ENCODE measurements around the gene ADARB2. TPM values are rescaled to one million over a fixed set of nuclear protein-coding genes. Genes with fewer than 3 reads are reported as not detected.

The ADARB2 gene
- total RNA-seq, 2 donors from 2014 or later = 1.1 to 1.8 TPM

DNA sequence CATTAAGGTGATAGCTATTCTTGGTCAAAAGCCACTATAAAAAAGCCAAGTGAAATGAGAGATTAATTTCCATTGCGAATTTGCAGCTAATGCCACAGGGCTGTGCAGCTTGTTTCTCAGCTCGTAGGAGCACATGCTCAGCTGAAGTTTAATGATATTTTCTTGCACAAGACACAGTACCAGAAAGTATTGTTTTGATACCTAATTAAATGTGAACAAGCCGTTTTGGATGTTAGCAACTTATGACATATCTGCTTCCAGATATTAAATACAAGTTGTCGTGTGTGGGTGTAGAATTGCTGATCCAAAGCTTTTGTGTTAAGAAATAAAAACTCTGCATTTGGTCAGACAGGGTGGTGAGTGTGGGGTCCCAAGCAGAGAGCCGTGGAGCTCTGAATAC is 47.2 kb downstream of the ADARB2 start:
- H3K4me3 ChIP-seq (ENCODE audit: low read length) = no peak overlapping the region
- WGBS, 2 experiments (ENCODE audit: insufficient coverage in 1 of 2, insufficient read length in 1 of 2) = 88 to 90% methylated on average over 3 to 5 of the region's 5 CpGs
- TF ChIP-seq, protein P1, sequence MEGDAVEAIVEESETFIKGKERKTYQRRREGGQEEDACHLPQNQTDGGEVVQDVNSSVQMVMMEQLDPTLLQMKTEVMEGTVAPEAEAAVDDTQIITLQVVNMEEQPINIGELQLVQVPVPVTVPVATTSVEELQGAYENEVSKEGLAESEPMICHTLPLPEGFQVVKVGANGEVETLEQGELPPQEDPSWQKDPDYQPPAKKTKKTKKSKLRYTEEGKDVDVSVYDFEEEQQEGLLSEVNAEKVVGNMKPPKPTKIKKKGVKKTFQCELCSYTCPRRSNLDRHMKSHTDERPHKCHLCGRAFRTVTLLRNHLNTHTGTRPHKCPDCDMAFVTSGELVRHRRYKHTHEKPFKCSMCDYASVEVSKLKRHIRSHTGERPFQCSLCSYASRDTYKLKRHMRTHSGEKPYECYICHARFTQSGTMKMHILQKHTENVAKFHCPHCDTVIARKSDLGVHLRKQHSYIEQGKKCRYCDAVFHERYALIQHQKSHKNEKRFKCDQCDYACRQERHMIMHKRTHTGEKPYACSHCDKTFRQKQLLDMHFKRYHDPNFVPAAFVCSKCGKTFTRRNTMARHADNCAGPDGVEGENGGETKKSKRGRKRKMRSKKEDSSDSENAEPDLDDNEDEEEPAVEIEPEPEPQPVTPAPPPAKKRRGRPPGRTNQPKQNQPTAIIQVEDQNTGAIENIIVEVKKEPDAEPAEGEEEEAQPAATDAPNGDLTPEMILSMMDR (conservative IDR thresholded peaks at IDR 0.05) = no peak
- H3K27me3 ChIP-seq (ENCODE audit: control insufficient read depth, insufficient read depth, low read length, poor library complexity, severe bottlenecking) = no peaks in the 10 kb centered on the region
- no peak for DNase-seq
- peaks cover 8% of the 10 kb centered on the region for H3K9me3 Mint-ChIP-seq
- H3K9ac ChIP-seq (ENCODE audit: extremely low read depth, low read length, poor library complexity, severe bottlenecking) = no peak overlapping the region
- H3K4me1 Mint-ChIP-seq = no peaks in the 10 kb centered on the region
- H3K36me3 ChIP-seq (ENCODE audit: control insufficient read depth, insufficient read depth, low read length) = no peaks in the 10 kb centered on the region
- no peaks in the 10 kb centered on the region for H3K36me3 Mint-ChIP-seq (ENCODE audit: low read depth)
- no peak overlapping the region for H3K27ac ChIP-seq (ENCODE audit: low read depth, low read length)
- no peak overlapping the region for H3K4me3 Mint-ChIP-seq
- H3K27me3 Mint-ChIP-seq (ENCODE audit: insufficient read depth) = no peaks in the 10 kb centered on the region
- peaks cover 6% of the 10 kb centered on the region for H3K9me3 ChIP-seq (ENCODE audit: control insufficient read depth, low read length)
- no peaks in the 10 kb centered on the region for H3K4me1 ChIP-seq (ENCODE audit: control insufficient read depth, insufficient read depth, low read length)
- H3K27ac Mint-ChIP-seq = no peak overlapping the region

DNA sequence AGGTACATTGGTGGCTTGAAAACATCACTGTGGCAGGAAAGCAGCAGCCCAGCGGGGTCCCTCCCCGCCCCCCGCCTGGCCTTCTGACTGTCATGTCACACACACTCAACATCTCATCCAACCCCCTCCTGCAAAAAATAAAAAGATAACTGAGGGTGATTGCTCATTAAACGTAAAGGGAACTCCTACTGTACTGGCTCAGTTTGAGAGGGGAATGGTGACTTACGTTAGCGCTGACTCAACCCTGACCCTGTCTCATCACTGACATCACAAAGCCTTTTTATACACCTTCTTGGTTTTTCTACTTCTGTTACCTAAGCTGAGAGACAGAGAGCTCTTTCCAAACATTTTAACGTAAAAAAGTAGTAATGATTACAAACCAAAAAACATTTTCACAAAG is 48.8 kb downstream of the ADARB2 start:
- Histone ChIP-seq H3K9ac (ENCODE audit: extremely low read depth, low read length, poor library complexity, severe bottlenecking) (no peak overlapping the region), H3K36me3 (ENCODE audit: control insufficient read depth, insufficient read depth, low read length) (no peaks in the 10 kb centered on the region), H3K27me3 (ENCODE audit: control insufficient read depth, insufficient read depth, low read length, poor library complexity, severe bottlenecking) (no peaks in the 10 kb centered on the region), H3K27ac (ENCODE audit: low read depth, low read length) (no peak overlapping the region), H3K4me3 (ENCODE audit: low read length) (no peak overlapping the region), H3K9me3 (ENCODE audit: control insufficient read depth, low read length) (peaks cover 6% of the 10 kb centered on the region), H3K4me1 (ENCODE audit: control insufficient read depth, insufficient read depth, low read length) (no peaks in the 10 kb centered on the region)
- H3K27ac Mint-ChIP-seq = no peak overlapping the region
- TF ChIP-seq, protein P1 (conservative IDR thresholded peaks at IDR 0.05) = no peak
- H3K4me3 Mint-ChIP-seq = no peak overlapping the region
- no peaks in the 10 kb centered on the region for H3K27me3 Mint-ChIP-seq (ENCODE audit: insufficient read depth)
- WGBS, 2 experiments (ENCODE audit: insufficient coverage in 1 of 2, insufficient read length in 1 of 2) = 96 to 100% methylated on average over 3 to 6 of the region's 7 CpGs
- H3K4me1 Mint-ChIP-seq = no peaks in the 10 kb centered on the region
- no peaks in the 10 kb centered on the region for H3K36me3 Mint-ChIP-seq (ENCODE audit: low read depth)
- H3K9me3 Mint-ChIP-seq = peaks cover 8% of the 10 kb centered on the region
- no peak for DNase-seq

DNA sequence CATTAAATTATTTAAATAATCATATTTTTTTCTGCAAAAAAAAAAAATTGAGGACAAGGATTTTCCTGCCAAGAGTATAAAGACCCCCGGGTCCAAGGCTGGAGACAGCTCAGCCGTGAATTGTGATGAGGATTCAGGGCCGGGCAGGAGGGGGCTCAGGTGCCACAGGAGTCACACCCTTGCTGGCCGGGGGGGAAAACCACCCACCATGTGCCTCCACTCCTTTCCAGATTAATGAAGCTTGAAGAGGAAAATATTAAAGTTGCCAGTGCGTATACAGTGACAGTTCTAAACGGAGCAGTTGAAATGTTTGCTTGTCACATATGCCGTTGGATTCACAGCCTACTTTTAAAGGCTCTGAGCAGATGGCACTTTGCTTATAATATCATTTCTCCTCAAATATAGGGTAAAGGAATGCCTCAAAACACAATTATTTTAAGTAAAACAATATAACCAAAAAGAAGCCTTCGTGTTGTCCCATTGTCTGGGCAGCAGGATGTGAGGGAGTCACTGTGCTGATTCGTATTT is 49.6 kb downstream of the ADARB2 start:
- Mint-ChIP-seq H3K4me1 (no peaks in the 10 kb centered on the region), H3K9me3 (peaks cover 8% of the 10 kb centered on the region), H3K27ac (no peak overlapping the region), H3K4me3 (no peak overlapping the region), H3K27me3 (ENCODE audit: insufficient read depth) (no peaks in the 10 kb centered on the region), H3K36me3 (ENCODE audit: low read depth) (no peaks in the 10 kb centered on the region)
- Histone ChIP-seq H3K9me3 (ENCODE audit: control insufficient read depth, low read length) (peaks cover 6% of the 10 kb centered on the region), H3K4me3 (ENCODE audit: low read length) (no peak overlapping the region), H3K27me3 (ENCODE audit: control insufficient read depth, insufficient read depth, low read length, poor library complexity, severe bottlenecking) (no peaks in the 10 kb centered on the region), H3K9ac (ENCODE audit: extremely low read depth, low read length, poor library complexity, severe bottlenecking) (no peak overlapping the region), H3K36me3 (ENCODE audit: control insufficient read depth, insufficient read depth, low read length) (no peaks in the 10 kb centered on the region), H3K27ac (ENCODE audit: low read depth, low read length) (no peak overlapping the region), H3K4me1 (ENCODE audit: control insufficient read depth, insufficient read depth, low read length) (no peaks in the 10 kb centered on the region)
- DNase-seq = peak; percentile 13
- TF ChIP-seq, protein P1 (conservative IDR thresholded peaks at IDR 0.05) = no peak
- 87 to 90% methylated on average over 7 to 9 of the region's 9 CpGs for WGBS, 2 experiments (ENCODE audit: insufficient coverage in 1 of 2, insufficient read length in 1 of 2)
